Pancreas (tissue), 10 donors: ENCODE measurements around the gene CSTPP1. TPM values are rescaled to one million over a fixed set of nuclear protein-coding genes. Genes with fewer than 3 reads are reported as not detected.

Source experiments
- ATAC-seq, 4 donors: fragments of 200-7000 bp; cut with Tn5 transposase; one replicate each; pipeline versions ENCODE4 v1.8.0 to v1.9.1; 2020; ENCODE audit warnings: mild to moderate bottlenecking in 4 of 4, moderate library complexity in 4 of 4
- DNase-seq, 6 donors: peaks; one replicate each; pipeline ENCODE4 v3.0.0-alpha.2; 2020
- FAIRE-seq: peaks from 2 replicates; lab custom pipeline; 2012; peaks lifted over from hg19 to GRCh38; lab: Jason Lieb, UNC
- H3K27ac ChIP-seq, 4 donors: fragments of 200-600 bp; sonication (generic); 1 replicate in 3 of 4; 2 replicates in 1 of 4; pipeline versions ENCODE4 v1.5.0 to v1.8.0; 2020
- H3K27me3 ChIP-seq, 4 donors: fragments of 200-600 bp; one replicate each; pipeline ENCODE4 v1.8.0; 2021
- H3K36me3 ChIP-seq, 3 donors: fragments of 200-600 bp; sonication (generic) in 1 of 3; one replicate each; pipeline versions ENCODE4 v1.5.0 to v1.8.0; 2020 to 2021
- H3K4me1 ChIP-seq, 3 donors: fragments of 200-600 bp; one replicate each; pipeline ENCODE4 v1.8.0; 2021
- H3K4me3 ChIP-seq, 4 donors: fragments of 200-600 bp; sonication (generic) in 2 of 4; one replicate each; pipeline versions ENCODE4 v1.5.0 to v1.8.0; 2020 to 2021
- H3K9me3 ChIP-seq, 4 donors: fragments of 200-600 bp; one replicate each; pipeline ENCODE4 v1.8.0; 2021
- CTCF ChIP-seq, 4 donors: fragments of 200-600 bp; sonication (generic) in 3 of 4; IDR thresholded peaks; one replicate each; pipeline versions ENCODE4 v1.5.0 to v1.8.0; 2021; ENCODE audit warnings: antibody characterized with exemption in 4 of 4
- WGBS, 2 donors: extraction: QIAGEN DNeasy Blood & Tissue Kit; methylation state at CpG; one replicate each; pipeline ENCODE4 v1.1.7; 2013; 5-methylcytosine and 5-hydroxymethylcytosine counted together
- intact Hi-C, 3 donors: fragments of 100-400 bp; cut with DNase I; formaldehyde crosslinking; loops; one replicate each; pipeline versions ENCODE4 v1.11.1 to v1.14.2; 2022
- polyA plus RNA-seq, 2 donors: library from polyadenylated mRNA; stranded (reverse); fragments of 200-250 nt; gene quantifications; one replicate each; pipeline ENCODE4 v1.2.3, GENCODE V29; 2013
- total RNA-seq, 6 donors: library from RNA; stranded (reverse); fragmentation: NEBNext Ultra II Directional in 4 of 6; extraction: Animal tissue kit (Norgen Biotek cat#: 25700) in 4 of 6; gene quantifications; one replicate each; pipeline versions ENCODE4 v1.2.1 to v1.2.4, GENCODE V29; 2021 to 2023
- donor health status: healthy with polysubstance abuse.
- donor health status: DM: no; HTN: no; CAD: no; lungs with moderate emphysema.
- donor health status: DM: no; HTN: no; CAD: no.
- donor health status: control.
- donor health status: control.
- donor health status: Bipolar disorder and iron deficiency.
- donor health status: DM: yes; HTN: yes; CAD: no.
- donor health status: DM: no; HTN: no; CAD: no.
- donor health status: DM: no; HTN: no; CAD: no.
- donor health status: DM: yes; HTN: yes; CAD: no.

Gene CSTPP1
- total and polyA plus RNA-seq, 8 donors = 9.7 to 23.6 (median 14.0) TPM

GRCh38 chr11:46930089-46930488, 6.5 kb upstream of the CSTPP1 start:
- H3K4me3 ChIP-seq = no peak overlapping the region
- peak overlapping the region in 2 of 4 donors; percentile 27 to 68 for H3K27ac ChIP-seq
- TF ChIP-seq CTCF (IDR thresholded peaks at IDR 0.05) = no peak
- no peaks in the 10 kb centered on the region for H3K27me3 ChIP-seq
- H3K36me3 ChIP-seq = no peaks in the 10 kb centered on the region
- FAIRE-seq (peak; percentile 29), ATAC-seq (peak; percentile 86 to 98 (median 94)), DNase-seq (peak in 2 of 6 donors; percentile 28 to 50)
- peaks cover 0 to 11% (median 0%) of the 10 kb centered on the region in 3 donors for H3K4me1 ChIP-seq
- 91 to 100% methylated on average over 1 of the region's 1 CpG for WGBS, 2 donors
- H3K9me3 ChIP-seq = no peaks in the 10 kb centered on the region
- intact Hi-C loops = no loop called here

GRCh38 chr11:46942172-46942571, 5.6 kb downstream of the CSTPP1 start:
- 93 to 94% methylated on average over 6 of the region's 6 CpGs for WGBS, 2 donors
- peaks cover 3 to 6% (median 4%) of the 10 kb centered on the region in 3 donors for H3K4me1 ChIP-seq
- ATAC-seq (peak in 1 of 4 donors; percentile 34), DNase-seq (no peak), FAIRE-seq (no peak)
- intact Hi-C loops = no loop called here
- no peak overlapping the region for H3K27ac ChIP-seq
- H3K9me3 ChIP-seq = no peaks in the 10 kb centered on the region
- H3K27me3 ChIP-seq = no peaks in the 10 kb centered on the region
- TF ChIP-seq CTCF (IDR thresholded peaks at IDR 0.05) = no peak
- H3K4me3 ChIP-seq = no peak overlapping the region
- H3K36me3 ChIP-seq = no peaks in the 10 kb centered on the region

GRCh38 chr11:46944356-46945075, 8.0 kb downstream of the CSTPP1 start:
- ATAC-seq = no peak
- TF ChIP-seq CTCF (IDR thresholded peaks at IDR 0.05) = no peak
- H3K27ac ChIP-seq = no peak overlapping the region

GRCh38 chr11:46947399-46948077, 11.0 kb downstream of the CSTPP1 start:
- H3K36me3 ChIP-seq = no peaks in the 10 kb centered on the region
- H3K27ac ChIP-seq = peak overlapping the region in 3 of 4 donors; percentile 19 to 60 (median 60)
- H3K4me1 ChIP-seq = peaks cover 14 to 25% (median 15%) of the 10 kb centered on the region in 3 donors
- no peaks in the 10 kb centered on the region for H3K27me3 ChIP-seq
- no peak overlapping the region for H3K4me3 ChIP-seq
- peak; percentile 69 to 81 (median 74) for ATAC-seq
- intact Hi-C loops = no loop called here
- WGBS, 2 donors = 8 to 11% methylated on average over 3 of the region's 3 CpGs
- no peak for TF ChIP-seq CTCF (IDR thresholded peaks at IDR 0.05)
- no peak for FAIRE-seq
- no peaks in the 10 kb centered on the region for H3K9me3 ChIP-seq
- DNase-seq = peak in 1 of 6 donors; percentile 42

More at GRCh38 chr11:46944356-46945075, 8.0 kb downstream of the CSTPP1 start:
- FAIRE-seq = no peak
- H3K36me3 ChIP-seq = no peaks in the 10 kb centered on the region
- intact Hi-C loops = no loop called here
- 89% methylated on average over 4 of the region's 4 CpGs for WGBS, 2 donors
- peaks cover 14 to 25% (median 15%) of the 10 kb centered on the region in 3 donors for H3K4me1 ChIP-seq
- no peak for DNase-seq
- H3K9me3 ChIP-seq = no peaks in the 10 kb centered on the region
- H3K4me3 ChIP-seq = no peak overlapping the region
- no peaks in the 10 kb centered on the region for H3K27me3 ChIP-seq
